ENCODE data around the gene APLP1.
"Not testable (repeated sequence)": the region's sequence is repeated elsewhere in the genome, so short reads cannot be mapped to it uniquely, and the experiment has no call there.

The APLP1 gene

DNA sequence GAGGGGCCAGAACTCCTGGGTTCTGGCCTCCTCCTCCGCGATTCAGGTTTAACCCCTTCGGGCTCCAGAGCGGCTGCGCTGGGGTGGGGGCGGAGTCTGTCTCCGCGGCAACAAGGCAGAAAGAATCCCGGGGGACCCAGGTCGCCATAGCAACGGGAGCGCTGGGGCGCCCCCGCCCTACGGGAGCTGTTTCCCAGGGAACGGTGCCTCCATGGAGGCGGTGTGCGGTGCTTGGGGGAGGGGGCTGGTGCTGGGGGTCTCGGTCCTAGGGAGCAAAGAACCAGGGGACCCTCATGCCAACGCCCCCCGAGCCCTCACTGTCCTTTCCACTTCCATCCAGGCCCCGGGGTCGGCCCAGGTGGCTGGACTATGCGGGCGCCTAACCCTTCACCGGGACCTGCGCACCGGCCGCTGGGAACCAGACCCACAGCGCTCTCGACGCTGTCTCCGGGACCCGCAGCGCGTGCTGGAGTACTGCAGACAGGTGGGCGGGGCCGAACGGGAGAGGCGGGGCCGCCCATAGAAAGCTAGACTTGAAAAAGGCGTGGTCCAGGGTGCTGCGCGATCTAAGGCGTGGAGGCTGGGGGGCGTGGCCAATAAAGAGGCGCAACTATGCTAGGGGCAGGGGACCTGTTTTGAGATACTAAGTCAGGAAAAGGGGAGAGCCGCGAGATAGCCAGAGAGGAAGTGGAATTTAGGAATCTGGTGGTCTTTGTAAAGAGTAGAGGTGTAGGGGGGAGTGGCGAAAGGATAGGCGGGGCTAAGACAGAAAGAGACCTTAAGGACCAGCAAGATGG lies 1.2 kb downstream of the APLP1 start:
- peaks cover 42% of the 10 kb centered on the region for H3K27me3 ChIP-seq (ENCODE audit: control insufficient read depth, insufficient read depth, low read length)
- no peak overlapping the region for H3K27ac ChIP-seq (ENCODE audit: low read depth, low read length)
- H3K9me3 ChIP-seq (ENCODE audit: control insufficient read depth, insufficient read depth, low read depth, low read length) = no peaks in the 10 kb centered on the region
- no peak overlapping the region for H3K9ac ChIP-seq (ENCODE audit: low read length)
- peak overlapping the region; percentile 77 for H3K4me3 ChIP-seq (ENCODE audit: low read depth, low read length)
- H3K4me1 ChIP-seq (ENCODE audit: control insufficient read depth, insufficient read depth, low read length) = peaks cover 16% of the 10 kb centered on the region; the same call in 1 of the 2 replicates
- no peaks in the 10 kb centered on the region for H3K36me3 ChIP-seq (ENCODE audit: control insufficient read depth, insufficient read depth, low read length)

- H3K27me3 ChIP-seq (ENCODE audit: control insufficient read depth, insufficient read depth, low read length) = peaks cover 37% of the 10 kb centered on the region
- H3K36me3 ChIP-seq (ENCODE audit: control insufficient read depth, insufficient read depth, low read length); H3K9ac ChIP-seq (ENCODE audit: low read length); H3K27ac ChIP-seq (ENCODE audit: low read depth, low read length); H3K9me3 ChIP-seq (ENCODE audit: control insufficient read depth, insufficient read depth, low read depth, low read length): not testable (repeated sequence)
- H3K4me3 ChIP-seq (ENCODE audit: low read depth, low read length) = peak overlapping the region; percentile 77
- H3K4me1 ChIP-seq (ENCODE audit: control insufficient read depth, insufficient read depth, low read length) = peaks cover 16% of the 10 kb centered on the region; the same call in 1 of the 2 replicates
Observed at GRCh38 chr19:35870124-35870736, 1.9 kb downstream of the APLP1 start.

GRCh38 chr19:35870798-35871197 lies 2.4 kb downstream of the APLP1 start:
- Histone ChIP-seq H3K27me3 (ENCODE audit: control insufficient read depth, insufficient read depth, low read length) (peaks cover 31% of the 10 kb centered on the region), H3K9me3 (ENCODE audit: control insufficient read depth, insufficient read depth, low read depth, low read length) (no peaks in the 10 kb centered on the region), H3K36me3 (ENCODE audit: control insufficient read depth, insufficient read depth, low read length) (no peaks in the 10 kb centered on the region), H3K27ac (ENCODE audit: low read depth, low read length) (no peak overlapping the region), H3K9ac (ENCODE audit: low read length) (no peak overlapping the region), H3K4me3 (ENCODE audit: low read depth, low read length) (peak overlapping the region; percentile 77; the same call in 1 of the 2 replicates), H3K4me1 (ENCODE audit: control insufficient read depth, insufficient read depth, low read length) (peaks cover 16% of the 10 kb centered on the region; the same call in 1 of the 2 replicates)

- Histone ChIP-seq H3K36me3 (ENCODE audit: control insufficient read depth, insufficient read depth, low read length) (0 out of 2 replicates have a peak, but pooled peaks cover 3% of the 10 kb centered on the region), H3K27ac (ENCODE audit: low read depth, low read length) (no peak overlapping the region), H3K9me3 (ENCODE audit: control insufficient read depth, insufficient read depth, low read depth, low read length) (no peaks in the 10 kb centered on the region), H3K27me3 (ENCODE audit: control insufficient read depth, insufficient read depth, low read length) (peaks cover 23% of the 10 kb centered on the region), H3K9ac (ENCODE audit: low read length) (no peak overlapping the region), H3K4me1 (ENCODE audit: control insufficient read depth, insufficient read depth, low read length) (peaks cover 16% of the 10 kb centered on the region; the same call in 1 of the 2 replicates), H3K4me3 (ENCODE audit: low read depth, low read length) (no peak overlapping the region)
Observed at GRCh38 chr19:35871611-35872010, 3.2 kb downstream of the APLP1 start.

DNA sequence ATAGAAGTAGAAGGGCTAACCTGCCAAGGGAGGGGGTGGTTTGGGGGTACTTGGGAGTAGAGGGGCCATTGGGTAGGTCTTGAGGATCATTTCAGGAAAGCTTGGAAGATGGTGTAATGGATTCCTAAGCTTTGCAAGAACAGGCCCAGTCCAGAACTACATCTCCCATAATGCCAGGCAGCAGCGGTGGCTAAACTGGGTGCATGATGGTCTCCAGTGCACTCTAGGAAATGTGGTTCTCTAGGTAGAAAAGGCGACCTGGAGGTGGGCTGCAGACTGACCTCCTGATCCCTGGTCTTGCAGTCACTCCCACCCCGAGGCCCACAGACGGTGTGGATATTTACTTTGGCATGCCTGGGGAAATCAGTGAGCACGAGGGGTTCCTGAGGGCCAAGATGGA lies 3.8 kb downstream of the APLP1 start:
- Histone ChIP-seq H3K9me3 (ENCODE audit: control insufficient read depth, insufficient read depth, low read depth, low read length) (no peaks in the 10 kb centered on the region), H3K27me3 (ENCODE audit: control insufficient read depth, insufficient read depth, low read length) (peaks cover 17% of the 10 kb centered on the region), H3K36me3 (ENCODE audit: control insufficient read depth, insufficient read depth, low read length) (0 out of 2 replicates have a peak, but pooled peaks cover 3% of the 10 kb centered on the region), H3K9ac (ENCODE audit: low read length) (no peak overlapping the region), H3K4me1 (ENCODE audit: control insufficient read depth, insufficient read depth, low read length) (peaks cover 16% of the 10 kb centered on the region; the same call in 1 of the 2 replicates), H3K4me3 (ENCODE audit: low read depth, low read length) (no peak overlapping the region), H3K27ac (ENCODE audit: low read depth, low read length) (no peak overlapping the region)

DNA sequence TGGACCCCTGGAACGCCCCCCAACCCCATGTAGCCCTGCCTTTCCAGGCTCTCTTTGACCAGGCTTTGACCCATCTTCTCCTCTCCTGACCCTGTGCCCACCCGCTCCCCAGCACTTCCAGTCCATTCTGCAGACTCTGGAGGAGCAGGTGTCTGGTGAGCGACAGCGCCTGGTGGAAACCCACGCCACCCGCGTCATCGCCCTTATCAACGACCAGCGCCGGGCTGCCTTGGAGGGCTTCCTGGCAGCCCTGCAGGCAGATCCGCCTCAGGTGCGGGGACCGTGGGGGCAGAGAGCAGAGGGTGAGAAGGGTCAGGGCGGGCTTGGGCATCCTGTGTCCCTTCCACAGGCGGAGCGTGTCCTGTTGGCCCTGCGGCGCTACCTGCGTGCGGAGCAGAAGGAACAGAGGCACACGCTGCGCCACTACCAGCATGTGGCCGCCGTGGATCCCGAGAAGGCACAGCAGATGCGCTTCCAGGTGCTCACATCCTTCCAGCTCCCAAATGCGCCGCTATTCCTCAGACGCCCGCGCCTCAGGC lies 6.1 kb downstream of the APLP1 start:
- H3K9ac ChIP-seq (ENCODE audit: low read length) = no peak overlapping the region
- H3K4me1 ChIP-seq (ENCODE audit: control insufficient read depth, insufficient read depth, low read length) = peaks cover 15% of the 10 kb centered on the region
- H3K4me3 ChIP-seq (ENCODE audit: low read depth, low read length) = no peak overlapping the region
- 0 out of 2 replicates have a peak, but pooled peaks cover 3% of the 10 kb centered on the region for H3K36me3 ChIP-seq (ENCODE audit: control insufficient read depth, insufficient read depth, low read length)
- H3K27me3 ChIP-seq (ENCODE audit: control insufficient read depth, insufficient read depth, low read length) = peaks cover 21% of the 10 kb centered on the region
- H3K27ac ChIP-seq (ENCODE audit: low read depth, low read length) = no peak overlapping the region
- H3K9me3 ChIP-seq (ENCODE audit: control insufficient read depth, insufficient read depth, low read depth, low read length) = no peaks in the 10 kb centered on the region

DNA sequence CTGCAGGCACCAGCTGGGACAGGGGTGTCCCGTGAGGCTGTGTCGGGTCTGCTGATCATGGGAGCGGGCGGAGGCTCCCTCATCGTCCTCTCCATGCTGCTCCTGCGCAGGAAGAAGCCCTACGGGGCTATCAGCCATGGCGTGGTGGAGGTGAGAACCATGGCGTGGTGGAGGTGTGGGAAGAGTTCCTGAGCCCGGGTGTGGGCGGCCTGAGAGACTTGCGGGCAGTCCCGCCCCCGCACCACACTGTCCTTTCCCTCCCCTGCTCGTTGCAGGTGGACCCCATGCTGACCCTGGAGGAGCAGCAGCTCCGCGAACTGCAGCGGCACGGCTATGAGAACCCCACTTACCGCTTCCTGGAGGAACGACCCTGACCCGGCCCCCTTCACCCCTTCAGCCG lies 10.7 kb downstream of the APLP1 start:
- Histone ChIP-seq H3K9ac (ENCODE audit: low read length) (no peak overlapping the region), H3K4me1 (ENCODE audit: control insufficient read depth, insufficient read depth, low read length) (peaks cover 8% of the 10 kb centered on the region), H3K9me3 (ENCODE audit: control insufficient read depth, insufficient read depth, low read depth, low read length) (no peaks in the 10 kb centered on the region), H3K27ac (ENCODE audit: low read depth, low read length) (no peak overlapping the region), H3K4me3 (ENCODE audit: low read depth, low read length) (0 out of 2 replicates have a peak overlapping the region, but pooled peaks have one; percentile 8), H3K27me3 (ENCODE audit: control insufficient read depth, insufficient read depth, low read length) (peaks cover 23% of the 10 kb centered on the region), H3K36me3 (ENCODE audit: control insufficient read depth, insufficient read depth, low read length) (0 out of 2 replicates have a peak, but pooled peaks cover 3% of the 10 kb centered on the region)

- 0 out of 2 replicates have a peak, but pooled peaks cover 3% of the 10 kb centered on the region for H3K36me3 ChIP-seq (ENCODE audit: control insufficient read depth, insufficient read depth, low read length)
- peaks cover 23% of the 10 kb centered on the region for H3K27me3 ChIP-seq (ENCODE audit: control insufficient read depth, insufficient read depth, low read length)
- 0 out of 2 replicates have a peak overlapping the region, but pooled peaks have one; percentile 8 for H3K4me3 ChIP-seq (ENCODE audit: low read depth, low read length)
- no peaks in the 10 kb centered on the region for H3K9me3 ChIP-seq (ENCODE audit: control insufficient read depth, insufficient read depth, low read depth, low read length)
- H3K27ac ChIP-seq (ENCODE audit: low read depth, low read length) = no peak overlapping the region
- peaks cover 8% of the 10 kb centered on the region for H3K4me1 ChIP-seq (ENCODE audit: control insufficient read depth, insufficient read depth, low read length)
- no peak overlapping the region for H3K9ac ChIP-seq (ENCODE audit: low read length)
Observed at GRCh38 chr19:35879770-35880317, 11.5 kb downstream of the APLP1 start.

GRCh38 chr19:35882114-35882832 lies 13.9 kb downstream of the APLP1 start:
- Histone ChIP-seq H3K4me1 (ENCODE audit: control insufficient read depth, insufficient read depth, low read length) (peaks cover 8% of the 10 kb centered on the region), H3K36me3 (ENCODE audit: control insufficient read depth, insufficient read depth, low read length) (0 out of 2 replicates have a peak, but pooled peaks cover 5% of the 10 kb centered on the region), H3K9ac (ENCODE audit: low read length) (no peak overlapping the region), H3K27me3 (ENCODE audit: control insufficient read depth, insufficient read depth, low read length) (peaks cover 23% of the 10 kb centered on the region), H3K9me3 (ENCODE audit: control insufficient read depth, insufficient read depth, low read depth, low read length) (no peaks in the 10 kb centered on the region), H3K27ac (ENCODE audit: low read depth, low read length) (no peak overlapping the region), H3K4me3 (ENCODE audit: low read depth, low read length) (no peak overlapping the region)

DNA sequence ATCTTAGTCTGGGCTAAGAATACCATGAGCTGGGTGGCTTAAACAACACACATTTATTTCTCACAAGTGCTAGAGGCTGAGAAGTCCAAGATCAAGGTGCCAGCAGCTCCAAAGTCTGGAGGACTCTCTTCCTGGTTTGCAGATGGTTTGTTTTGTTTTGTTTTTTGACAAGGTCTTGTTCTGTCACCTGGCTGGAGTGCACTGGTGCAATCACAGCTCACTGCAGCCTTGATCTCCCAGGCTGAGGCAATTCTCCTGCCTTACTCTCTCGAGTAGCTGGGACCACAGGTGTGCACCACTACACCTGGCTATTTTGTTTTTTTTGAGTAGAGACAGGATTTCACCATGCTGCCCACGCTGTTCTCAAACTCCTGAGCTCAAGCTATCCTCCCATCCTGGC lies 15.5 kb downstream of the APLP1 start:
- Histone ChIP-seq H3K27ac (ENCODE audit: low read depth, low read length) (no peak overlapping the region), H3K4me1 (ENCODE audit: control insufficient read depth, insufficient read depth, low read length) (peaks cover 8% of the 10 kb centered on the region), H3K9ac (ENCODE audit: low read length) (no peak overlapping the region)

More for the DNA sequence above, 15.5 kb downstream of the APLP1 start:
- H3K36me3 ChIP-seq (ENCODE audit: control insufficient read depth, insufficient read depth, low read length) = peaks cover 16% of the 10 kb centered on the region
- no peak overlapping the region for H3K4me3 ChIP-seq (ENCODE audit: low read depth, low read length)
- no peaks in the 10 kb centered on the region for H3K9me3 ChIP-seq (ENCODE audit: control insufficient read depth, insufficient read depth, low read depth, low read length)
- peaks cover 7% of the 10 kb centered on the region for H3K27me3 ChIP-seq (ENCODE audit: control insufficient read depth, insufficient read depth, low read length)

Data from HUES6 (cell line).